ENCODE results near the gene TRAPPC3. TPM values are rescaled to one million over a fixed set of nuclear protein-coding genes. Genes with fewer than 3 reads are reported as not detected.

The TRAPPC3 gene
- total RNA-seq, 2 experiments from 2014 or later, result 50.3 to 60.4 TPM

DNA sequence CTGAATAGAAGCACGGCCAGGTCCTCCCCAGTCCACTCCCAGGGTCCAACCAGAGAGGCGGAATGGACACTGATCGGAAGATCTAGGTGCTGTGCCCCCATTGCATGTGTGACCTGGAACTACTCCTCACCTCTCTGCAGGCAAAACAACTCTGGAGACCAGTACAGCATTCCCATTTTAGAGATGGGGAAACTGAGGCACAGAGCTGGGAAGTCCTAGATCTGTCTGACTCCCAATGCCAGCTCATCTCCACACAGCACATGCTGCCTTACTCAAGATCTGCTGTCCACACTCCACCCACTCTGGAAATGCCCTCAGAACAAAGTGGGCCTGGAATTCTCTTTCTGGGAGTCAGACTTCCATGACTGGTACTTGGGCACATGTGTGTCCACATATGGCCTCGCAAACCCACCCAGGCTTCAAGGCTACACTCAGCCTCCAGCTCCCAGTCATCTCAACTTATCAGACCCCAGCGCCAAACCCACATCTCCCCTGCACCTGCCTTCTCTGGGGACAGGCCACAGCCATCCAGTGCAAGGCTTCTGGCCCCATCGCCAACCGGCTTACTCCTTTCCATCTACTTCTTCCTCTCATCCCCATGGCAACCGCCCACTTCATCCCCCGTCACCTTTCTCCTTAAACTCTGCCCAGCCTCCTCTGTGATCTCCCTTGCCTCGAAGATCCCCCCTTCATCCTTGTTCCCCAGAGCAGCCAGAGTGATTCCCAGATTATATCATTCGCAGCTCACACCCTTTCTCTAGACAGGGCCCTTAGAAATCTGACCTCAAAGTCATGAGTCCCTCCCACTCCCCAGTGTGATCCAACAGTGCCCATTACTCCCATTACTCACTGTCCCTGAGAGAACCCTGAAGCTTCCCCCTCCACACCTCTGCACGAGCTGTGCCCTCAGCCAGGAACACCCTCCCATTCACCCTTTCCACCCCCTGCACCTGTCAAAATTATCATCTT lies 26.9 kb downstream of the TRAPPC3 start:
- Histone ChIP-seq H3K79me2 (ENCODE audit: insufficient read depth, low read depth, low read length) (no peaks in the 10 kb centered on the region), H3K4me2 (ENCODE audit: low read length) (no peak overlapping the region; the same call in 1 of the 2 replicates), H3K9me3 (ENCODE audit: low read length) (no peaks in the 10 kb centered on the region), H3K4me3 (ENCODE audit: low read depth, low read length, poor library complexity, severe bottlenecking) (no peak overlapping the region), H3K4me1 (ENCODE audit: insufficient read depth, low read length, poor library complexity, severe bottlenecking) (peaks cover 12% of the 10 kb centered on the region), H2AFZ (ENCODE audit: low read length) (peak overlapping the region; percentile 63; the same call in 1 of the 2 replicates), H3K9me2 (ENCODE audit: insufficient read depth, low read length) (no peaks in the 10 kb centered on the region), H3K36me3 (ENCODE audit: insufficient read depth, low read length) (no peaks in the 10 kb centered on the region), H4K20me1 (ENCODE audit: insufficient read depth, low read length) (no peaks in the 10 kb centered on the region), H3K27ac (ENCODE audit: low read depth, low read length, poor library complexity, severe bottlenecking) (no peak overlapping the region)
- POLR2A ChIA-PET, result no interaction called here
- intact Hi-C loops (cut with micrococcal nuclease; ENCODE audit: unreplicated experiment), result no loop called here
- DNase-seq (ENCODE audit: low spot score), result no peak
- CTCF ChIA-PET (ENCODE audit: unreplicated experiment), result no interaction called here
- BruUV-seq (replicated peaks), result no TSS peak
- no peak for TF ChIP-seq EZH2phosphoT487 (IDR thresholded peaks at IDR 0.05; ENCODE audit: borderline replicate concordance, low read depth, low read length)
- TF ChIP-seq CTCF (conservative IDR thresholded peaks at IDR 0.05; ENCODE audit: low read length), result no peak

- ChIA-PET POLR2A (interaction anchor here (1.0 kb wide), 1 partner anchor 24 kb away, joined by 3 read pairs; no protein-coding TSS in a partner anchor), CTCF (ENCODE audit: unreplicated experiment) (no interaction called here)
- DNase-seq (ENCODE audit: low spot score), result no peak
- no peaks in the 10 kb centered on the region for H3K36me3 ChIP-seq (ENCODE audit: insufficient read depth, low read length)
- H3K9me2 ChIP-seq (ENCODE audit: insufficient read depth, low read length), result no peaks in the 10 kb centered on the region
- no peak overlapping the region for H3K4me3 ChIP-seq (ENCODE audit: low read depth, low read length, poor library complexity, severe bottlenecking)
- BruUV-seq (replicated peaks), result no TSS peak
- intact Hi-C loops (cut with micrococcal nuclease; ENCODE audit: unreplicated experiment), result no loop called here
- no peaks in the 10 kb centered on the region for H3K9me3 ChIP-seq (ENCODE audit: low read length)
- no peak overlapping the region for H2AFZ ChIP-seq (ENCODE audit: low read length)
- no peak overlapping the region for H3K4me2 ChIP-seq (ENCODE audit: low read length)
- no peak overlapping the region for H3K27ac ChIP-seq (ENCODE audit: low read depth, low read length, poor library complexity, severe bottlenecking)
- peaks cover 12% of the 10 kb centered on the region for H3K4me1 ChIP-seq (ENCODE audit: insufficient read depth, low read length, poor library complexity, severe bottlenecking)
- no peak for TF ChIP-seq CTCF (conservative IDR thresholded peaks at IDR 0.05; ENCODE audit: low read length)
- TF ChIP-seq EZH2phosphoT487 (IDR thresholded peaks at IDR 0.05; ENCODE audit: borderline replicate concordance, low read depth, low read length), result no peak
- no peaks in the 10 kb centered on the region for H4K20me1 ChIP-seq (ENCODE audit: insufficient read depth, low read length)
- no peaks in the 10 kb centered on the region for H3K79me2 ChIP-seq (ENCODE audit: insufficient read depth, low read depth, low read length)
These were observed 29.8 kb downstream of the TRAPPC3 start for GRCh38 chr1:36119456-36119855.
